Measurements from ENCODE around the gene GADD45B.
"Not testable (repeated sequence)": the region's sequence is repeated elsewhere in the genome, so short reads cannot be mapped to it uniquely, and the experiment has no call there.

Gene GADD45B

GRCh38 chr19:2460245-2460644 lies 15.7 kb upstream of the GADD45B start:
- H3K4me3 ChIP-seq (ENCODE audit: low read depth, low read length) = no peak overlapping the region
- no peak for DNase-seq (ENCODE audit: low read depth)
- no peak for TF ChIP-seq CTCF (IDR thresholded peaks at IDR 0.05; ENCODE audit: low read depth, low read length, missing control alignments)

- peak; percentile 24 for TF ChIP-seq CTCF (IDR thresholded peaks at IDR 0.05; ENCODE audit: low read depth, low read length, missing control alignments)
- no peak for DNase-seq (ENCODE audit: low read depth)
- peak overlapping the region; percentile 68 for H3K4me3 ChIP-seq (ENCODE audit: low read depth, low read length)
Observed at GRCh38 chr19:2461751-2462634, 13.9 kb upstream of the GADD45B start.

GRCh38 chr19:2462635-2463421 lies 13.1 kb upstream of the GADD45B start:
- DNase-seq (ENCODE audit: low read depth) = no peak
- TF ChIP-seq CTCF (IDR thresholded peaks at IDR 0.05; ENCODE audit: low read depth, low read length, missing control alignments) = no peak
- H3K4me3 ChIP-seq (ENCODE audit: low read depth, low read length) = peak overlapping the region; percentile 68

- not testable (repeated sequence) for H3K4me3 ChIP-seq (ENCODE audit: low read depth, low read length); DNase-seq (ENCODE audit: low read depth)
Observed at GRCh38 chr19:2463694-2464093, 12.2 kb upstream of the GADD45B start.

- no peak for TF ChIP-seq CTCF (IDR thresholded peaks at IDR 0.05; ENCODE audit: low read depth, low read length, missing control alignments)
- H3K4me3 ChIP-seq (ENCODE audit: low read depth, low read length) = no peak overlapping the region
- DNase-seq (ENCODE audit: low read depth) = no peak
Observed at GRCh38 chr19:2464389-2464788, 11.5 kb upstream of the GADD45B start.

- no peak overlapping the region for H3K4me3 ChIP-seq (ENCODE audit: low read depth, low read length)
- no peak for DNase-seq (ENCODE audit: low read depth)
- TF ChIP-seq CTCF (IDR thresholded peaks at IDR 0.05; ENCODE audit: low read depth, low read length, missing control alignments) = no peak
Observed at GRCh38 chr19:2468596-2468995, 7.3 kb upstream of the GADD45B start.

GRCh38 chr19:2469102-2469914 lies 6.6 kb upstream of the GADD45B start:
- DNase-seq (ENCODE audit: low read depth) = no peak
- H3K4me3 ChIP-seq (ENCODE audit: low read depth, low read length) = no peak overlapping the region
- no peak for TF ChIP-seq CTCF (IDR thresholded peaks at IDR 0.05; ENCODE audit: low read depth, low read length, missing control alignments)

- not testable (repeated sequence) for H3K4me3 ChIP-seq (ENCODE audit: low read depth, low read length); DNase-seq (ENCODE audit: low read depth)
Observed at GRCh38 chr19:2469915-2470200, 6.1 kb upstream of the GADD45B start.
